GM13977 (cell line): ENCODE results near the gene FBH1.
A peak's percentile ranks its signal among the peaks of the same experiment; 100 is the strongest.
"Not testable (repeated sequence)": the region's sequence is repeated elsewhere in the genome, so short reads cannot be mapped to it uniquely, and the experiment has no call there.

ENCODE experiments used
- DNase-seq: peaks from one replicate; pipeline ENCODE4 v3.0.0; 2012; ENCODE audit warnings: low spot score
- in situ Hi-C: fragments of 300-500 bp; cut with MboI; formaldehyde crosslinking; loops from one replicate; pipeline ENCODE4 v1.12.0; 2022; ENCODE audit warnings: low sequenced_read_pairs, low pct_unique_long_range_greater_than_20kb, mixed read lengths, inconsistent platforms; ENCODE audit not compliant: unreplicated experiment
- TF ChIP-seq, protein P1 (sequence below): IDR thresholded peaks from 2 replicates; pipeline ENCODE4 v1.5.1; 2012; ENCODE audit warnings: mild to moderate bottlenecking, control low read depth; ENCODE audit not compliant: insufficient read depth; ENCODE audit errors: extremely low read depth, missing control alignments

The FBH1 gene

GRCh38 chr10:5869156-5869555 lies 20.9 kb upstream of the FBH1 start:
- no peak for DNase-seq
- in situ Hi-C loops = no loop called here
- TF ChIP-seq, protein P1, sequence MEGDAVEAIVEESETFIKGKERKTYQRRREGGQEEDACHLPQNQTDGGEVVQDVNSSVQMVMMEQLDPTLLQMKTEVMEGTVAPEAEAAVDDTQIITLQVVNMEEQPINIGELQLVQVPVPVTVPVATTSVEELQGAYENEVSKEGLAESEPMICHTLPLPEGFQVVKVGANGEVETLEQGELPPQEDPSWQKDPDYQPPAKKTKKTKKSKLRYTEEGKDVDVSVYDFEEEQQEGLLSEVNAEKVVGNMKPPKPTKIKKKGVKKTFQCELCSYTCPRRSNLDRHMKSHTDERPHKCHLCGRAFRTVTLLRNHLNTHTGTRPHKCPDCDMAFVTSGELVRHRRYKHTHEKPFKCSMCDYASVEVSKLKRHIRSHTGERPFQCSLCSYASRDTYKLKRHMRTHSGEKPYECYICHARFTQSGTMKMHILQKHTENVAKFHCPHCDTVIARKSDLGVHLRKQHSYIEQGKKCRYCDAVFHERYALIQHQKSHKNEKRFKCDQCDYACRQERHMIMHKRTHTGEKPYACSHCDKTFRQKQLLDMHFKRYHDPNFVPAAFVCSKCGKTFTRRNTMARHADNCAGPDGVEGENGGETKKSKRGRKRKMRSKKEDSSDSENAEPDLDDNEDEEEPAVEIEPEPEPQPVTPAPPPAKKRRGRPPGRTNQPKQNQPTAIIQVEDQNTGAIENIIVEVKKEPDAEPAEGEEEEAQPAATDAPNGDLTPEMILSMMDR = no peak

- in situ Hi-C loops = no loop called here
- TF ChIP-seq, protein P1 = no peak
- DNase-seq = no peak
Measured at GRCh38 chr10:5871596-5871995, 18.4 kb upstream of the FBH1 start.

DNA sequence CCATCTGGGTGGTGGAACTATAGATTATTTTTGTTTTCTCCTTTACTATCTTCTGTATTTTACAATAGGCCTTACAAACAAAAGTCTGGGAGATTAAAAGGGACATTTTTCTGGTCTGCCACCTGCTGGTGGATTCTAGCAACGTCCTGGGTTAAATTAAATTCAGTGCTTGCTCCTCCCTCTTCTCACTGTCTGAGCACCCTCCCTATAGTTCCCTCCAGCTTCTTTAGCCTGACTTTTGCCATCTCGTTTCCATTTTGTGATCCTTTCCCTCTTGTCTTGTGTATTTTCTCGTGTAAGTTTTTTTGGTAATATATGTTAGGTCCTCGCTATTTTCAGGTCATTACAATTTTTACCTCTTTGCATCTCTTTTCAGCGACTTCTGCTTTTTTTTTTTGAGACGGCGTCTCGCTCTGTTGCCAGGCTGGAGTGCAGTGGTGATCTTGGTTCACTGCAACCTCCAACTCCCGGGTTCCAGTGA lies 16.5 kb upstream of the FBH1 start:
- peak; percentile 85 for DNase-seq
- in situ Hi-C loops = no loop called here
- TF ChIP-seq, protein P1 = peak; percentile 59

GRCh38 chr10:5876181-5876768 lies 13.8 kb upstream of the FBH1 start:
- TF ChIP-seq, protein P1 = no peak
- DNase-seq = no peak
- in situ Hi-C loops = no loop called here

GRCh38 chr10:5877041-5877440 lies 13.0 kb upstream of the FBH1 start:
- DNase-seq, in situ Hi-C loops: not testable (repeated sequence)

GRCh38 chr10:5882961-5883360 lies 7.1 kb upstream of the FBH1 start:
- in situ Hi-C loops = no loop called here
- TF ChIP-seq, protein P1 = no peak
- no peak for DNase-seq

DNA sequence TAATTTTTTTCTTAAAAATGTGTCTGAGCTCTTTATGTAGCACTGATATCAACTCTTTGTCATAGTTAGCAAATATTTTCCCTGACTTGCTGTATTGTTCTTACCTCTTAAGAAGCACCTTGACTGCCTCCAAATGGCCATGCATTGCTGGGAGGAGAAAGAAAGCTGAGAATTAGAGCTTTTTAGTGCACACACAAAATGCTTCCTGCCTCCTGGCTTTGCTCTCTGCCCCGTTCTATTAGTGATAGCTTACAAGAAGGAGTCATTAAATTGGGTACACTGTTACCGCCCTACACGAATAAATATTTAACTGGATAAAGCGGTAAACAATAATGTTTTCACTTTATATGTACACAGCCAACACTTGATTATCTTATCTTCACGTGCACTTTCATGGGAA lies 4.4 kb upstream of the FBH1 start:
- TF ChIP-seq, protein P1 = no peak
- no peak for DNase-seq
- in situ Hi-C loops = no loop called here
